HG03066 (cell line): Measurements from ENCODE around the gene GRIP1.

Experiments used
- ATAC-seq: cut with Tn5 transposase; IDR thresholded peaks from one replicate; pipeline ENCODE4 v1.9.1; 2021; ENCODE audit warnings: low read depth; ENCODE audit not compliant: unreplicated experiment

The GRIP1 gene

GRCh38 chr12:66694666-66695613, 16.1 kb upstream of the GRIP1 start:
- no peak for ATAC-seq

DNA sequence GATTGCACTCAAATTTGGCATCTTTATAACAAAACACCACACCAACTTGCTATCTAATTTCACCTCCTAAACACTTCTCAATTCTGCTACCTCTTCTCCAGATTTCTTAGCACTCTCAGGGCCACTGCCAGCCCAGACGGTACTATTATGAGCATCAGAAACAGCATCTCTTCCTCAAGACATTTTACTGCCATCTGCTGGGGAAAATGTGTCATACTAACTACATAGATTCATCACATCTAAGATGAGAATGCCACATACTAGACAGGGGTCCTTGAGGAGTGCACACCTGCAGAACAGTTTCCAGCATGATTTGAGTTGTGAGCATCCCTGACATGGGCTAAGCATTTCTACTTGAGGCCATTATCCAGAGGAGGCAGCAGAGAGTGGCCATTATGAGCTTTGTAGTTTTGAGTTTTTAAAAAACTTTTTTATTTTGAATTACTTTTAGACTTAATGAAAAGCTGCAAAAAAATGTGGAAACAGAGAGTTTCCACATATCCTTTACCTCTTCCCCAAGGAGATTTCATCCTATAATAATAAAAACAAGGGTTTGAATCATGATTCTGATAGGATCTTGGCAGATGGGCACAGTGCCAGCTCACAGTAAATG, 15.1 kb upstream of the GRIP1 start:
- peak; percentile 78 for ATAC-seq

GRCh38 chr12:66692986-66693385, 14.1 kb upstream of the GRIP1 start:
- ATAC-seq = no peak

- no peak for ATAC-seq
These were observed 13.3 kb upstream of the GRIP1 start for GRCh38 chr12:66692170-66692569.

- peak; percentile 72 for ATAC-seq
These were observed 10.1 kb upstream of the GRIP1 start for GRCh38 chr12:66688846-66689439.

GRCh38 chr12:66684222-66684621, 5.3 kb upstream of the GRIP1 start:
- ATAC-seq = no peak

- no peak for ATAC-seq
These were observed 4.9 kb upstream of the GRIP1 start for GRCh38 chr12:66683822-66684221.

GRCh38 chr12:66683073-66683472, 4.2 kb upstream of the GRIP1 start:
- ATAC-seq = no peak

DNA sequence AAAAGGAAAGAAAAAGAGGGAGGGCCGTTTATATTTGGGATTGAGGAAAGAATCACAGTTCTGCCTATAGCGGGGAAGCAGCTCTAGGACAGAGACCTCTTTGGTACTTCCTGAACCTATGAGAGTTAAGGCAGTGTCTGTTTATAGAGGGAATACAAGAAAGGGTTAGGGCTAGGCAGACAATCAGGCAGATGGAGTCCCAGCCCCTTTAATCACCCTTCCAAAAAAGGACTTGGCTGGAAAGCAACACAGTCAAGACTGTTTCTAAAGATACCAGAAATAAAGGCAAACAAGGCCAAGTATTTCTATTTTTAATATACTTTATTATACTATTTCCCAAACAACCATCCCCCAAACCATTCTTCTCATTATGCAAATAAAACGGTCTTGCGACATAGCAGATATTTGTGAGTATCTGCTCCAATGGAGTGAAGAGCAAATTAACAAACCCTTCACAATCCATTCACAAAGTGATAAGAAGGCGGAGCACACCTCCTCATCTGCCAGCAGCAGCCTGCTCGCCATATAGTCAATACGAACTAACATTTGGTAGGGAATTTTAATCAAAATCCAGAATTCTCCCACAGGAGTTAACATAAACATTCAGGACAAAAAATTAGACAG, 697 bp upstream of the GRIP1 start:
- no peak for ATAC-seq

DNA sequence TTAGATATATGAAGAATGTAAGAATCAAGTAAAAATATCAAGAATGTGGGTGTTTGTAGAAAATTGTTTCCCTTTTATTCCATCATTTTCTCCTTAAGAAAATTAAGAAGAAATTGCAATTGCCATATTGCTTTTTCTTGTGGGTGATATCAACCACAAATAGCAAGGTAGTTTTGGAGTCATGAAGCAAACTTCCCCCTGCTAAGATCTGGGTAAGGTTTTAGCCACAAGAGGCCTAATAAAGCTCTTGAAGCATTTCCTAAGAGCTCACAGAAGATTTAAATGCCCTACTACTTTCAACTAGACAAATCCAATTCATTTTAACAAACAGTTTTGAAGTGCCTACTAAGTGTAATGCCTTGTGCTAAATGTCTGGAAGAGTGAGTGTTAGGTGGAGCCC, 2.6 kb downstream of the GRIP1 start:
- ATAC-seq = no peak

GRCh38 chr12:66674495-66675122, 4.3 kb downstream of the GRIP1 start:
- no peak for ATAC-seq

- ATAC-seq = no peak
These were observed 9.3 kb downstream of the GRIP1 start for GRCh38 chr12:66669541-66669940.

DNA sequence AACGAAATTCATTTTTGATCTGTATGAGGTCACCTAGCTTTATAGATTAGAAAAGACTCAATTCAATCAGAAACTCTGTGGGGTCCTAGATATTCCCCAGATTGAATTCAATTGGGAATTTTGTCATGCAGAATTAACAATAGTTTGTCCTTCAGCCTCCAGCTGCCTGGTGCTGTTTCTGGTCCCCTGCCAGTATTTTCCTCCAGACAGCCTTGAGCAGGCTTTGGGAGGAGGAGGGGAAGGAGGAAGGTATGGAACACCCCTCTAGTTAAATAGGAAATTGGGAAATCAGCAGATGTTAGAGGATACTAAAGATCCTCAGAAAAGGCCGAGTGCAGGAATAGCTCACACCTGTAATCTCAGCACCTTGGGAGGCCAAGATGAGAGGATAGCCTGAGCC, 10.6 kb downstream of the GRIP1 start:
- no peak for ATAC-seq

- no peak for ATAC-seq
These were observed 11.0 kb downstream of the GRIP1 start for GRCh38 chr12:66667906-66668305.

DNA sequence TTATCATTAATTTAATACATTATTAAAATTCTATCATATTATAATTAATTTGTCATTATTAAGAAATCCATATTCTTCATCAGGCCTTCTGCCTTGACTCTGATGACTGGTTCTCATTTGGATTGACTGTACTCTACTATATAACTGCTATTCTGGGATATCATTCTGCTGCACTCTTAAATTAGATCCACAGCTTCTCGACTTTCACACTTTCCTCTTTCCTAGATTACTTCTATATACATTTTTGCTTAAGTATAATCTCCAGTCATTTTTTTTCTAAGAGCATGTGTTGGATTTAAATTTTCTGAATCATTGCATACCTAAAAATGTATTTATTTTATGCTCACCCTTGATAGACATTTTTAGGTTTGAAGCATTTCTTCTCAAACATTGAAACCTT, 12.4 kb downstream of the GRIP1 start:
- ATAC-seq = no peak

- no peak for ATAC-seq
These were observed 13.4 kb downstream of the GRIP1 start for GRCh38 chr12:66665435-66665985.

DNA sequence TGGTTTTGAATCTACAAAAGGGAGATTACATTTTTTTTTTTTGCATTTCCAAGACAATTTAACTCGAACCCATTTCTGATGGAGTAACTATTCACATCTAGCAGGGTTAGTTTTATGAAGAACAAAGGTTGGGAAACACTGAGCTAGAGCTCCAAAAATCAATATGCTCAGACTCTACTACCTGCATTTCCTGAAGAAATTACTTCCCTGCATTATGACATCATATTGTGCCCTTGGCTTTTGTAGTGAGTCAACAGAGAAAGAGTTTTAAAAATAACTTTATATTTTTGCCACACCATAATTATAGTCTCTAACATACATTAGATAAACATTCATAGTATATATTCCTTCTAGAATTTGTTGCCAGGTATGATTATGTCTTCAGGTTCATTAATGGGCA, 14.8 kb downstream of the GRIP1 start:
- no peak for ATAC-seq

DNA sequence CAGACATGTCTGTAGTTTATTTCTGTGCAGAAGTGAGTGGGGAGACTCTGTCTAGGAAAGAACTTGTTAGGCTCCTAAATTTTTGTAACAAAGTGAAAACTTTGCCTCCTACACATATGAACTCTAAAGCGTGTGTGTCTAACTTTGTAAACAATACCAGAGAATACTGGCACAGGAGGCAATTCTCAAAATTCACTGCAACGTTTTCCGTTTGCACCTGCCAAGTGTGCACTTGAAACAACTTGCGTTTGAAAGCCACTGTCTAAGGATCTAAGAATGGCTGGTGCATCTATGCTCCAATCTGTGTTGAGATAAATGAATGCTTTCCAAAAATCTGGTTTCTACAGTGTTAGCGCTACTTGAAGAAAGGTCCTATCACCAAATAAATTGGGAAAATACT, 15.3 kb downstream of the GRIP1 start:
- ATAC-seq = no peak

DNA sequence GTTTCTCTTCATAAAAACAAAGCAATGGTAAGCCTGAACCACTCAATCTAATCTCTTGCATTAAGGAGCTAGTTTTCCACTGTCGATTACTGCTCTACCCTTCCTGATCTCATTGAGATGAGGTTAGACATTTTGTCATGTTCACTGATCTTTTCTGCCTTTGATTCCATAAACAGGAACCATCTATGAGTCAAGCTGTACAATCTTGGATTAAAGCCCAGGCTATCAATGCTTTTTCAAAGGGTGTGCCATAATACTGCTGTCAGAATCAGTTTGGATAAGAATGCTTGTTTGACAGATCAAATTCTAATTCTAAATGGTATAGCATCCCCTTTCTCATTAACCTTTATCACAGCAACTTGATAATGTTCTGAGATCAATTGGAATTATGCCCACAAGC, 16.1 kb downstream of the GRIP1 start:
- ATAC-seq = no peak

- no peak for ATAC-seq
These were observed 16.7 kb downstream of the GRIP1 start for GRCh38 chr12:66662179-66662578.
